ENCODE data around the gene RCOR2.
"Not testable (repeated sequence)": the region's sequence is repeated elsewhere in the genome, so short reads cannot be mapped to it uniquely, and the experiment has no call there.

The RCOR2 gene

DNA sequence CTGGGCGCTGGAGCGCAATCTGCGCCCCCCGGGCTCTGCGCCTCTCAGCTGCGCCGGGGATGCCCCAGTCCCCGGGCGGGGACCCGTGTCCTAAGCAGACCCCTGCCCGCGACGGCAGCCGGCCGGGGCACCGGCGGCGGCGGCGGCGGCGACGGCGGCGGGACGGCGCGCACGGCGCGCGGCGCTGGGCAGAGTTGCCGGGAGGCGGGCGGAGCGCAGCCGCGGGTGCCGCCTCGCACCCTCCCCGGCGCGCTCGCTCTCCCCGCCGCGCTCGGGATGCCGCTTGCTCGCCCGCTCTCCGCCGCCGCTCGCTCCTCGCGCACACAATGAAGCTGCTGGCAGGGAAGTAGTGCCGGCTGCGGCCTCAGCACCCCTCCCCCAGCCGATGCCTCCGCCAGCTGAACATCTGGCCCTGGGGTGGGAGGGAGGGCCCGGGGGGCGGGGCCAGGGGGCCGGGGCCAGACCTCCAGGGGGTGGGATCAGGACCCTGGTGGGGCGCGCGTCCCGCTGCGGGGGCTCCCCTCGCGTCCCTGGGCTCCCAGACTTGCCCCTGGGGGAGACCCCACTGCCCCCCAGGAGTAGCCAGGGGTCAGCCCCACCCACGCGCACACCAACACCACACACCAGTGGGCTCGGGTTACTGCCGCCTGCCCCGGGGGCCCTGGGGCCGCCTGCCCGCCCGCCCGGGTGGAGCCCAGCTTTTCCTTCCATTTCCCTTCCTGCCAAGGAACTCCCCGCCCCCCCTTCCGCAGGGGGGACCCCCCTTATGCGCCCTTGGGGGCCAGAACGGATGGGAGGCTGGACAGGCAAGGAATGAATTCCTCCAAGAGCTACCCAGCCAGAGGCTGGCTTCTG, at the start of gene RCOR2:
RCOR2 (minus strand) TSS at position 328 of the 855 bp plus-strand sequence. CDS start 708 bp downstream, outside the sequence.
- DNase-seq (ENCODE audit: low read depth), result peak; percentile 33

DNA sequence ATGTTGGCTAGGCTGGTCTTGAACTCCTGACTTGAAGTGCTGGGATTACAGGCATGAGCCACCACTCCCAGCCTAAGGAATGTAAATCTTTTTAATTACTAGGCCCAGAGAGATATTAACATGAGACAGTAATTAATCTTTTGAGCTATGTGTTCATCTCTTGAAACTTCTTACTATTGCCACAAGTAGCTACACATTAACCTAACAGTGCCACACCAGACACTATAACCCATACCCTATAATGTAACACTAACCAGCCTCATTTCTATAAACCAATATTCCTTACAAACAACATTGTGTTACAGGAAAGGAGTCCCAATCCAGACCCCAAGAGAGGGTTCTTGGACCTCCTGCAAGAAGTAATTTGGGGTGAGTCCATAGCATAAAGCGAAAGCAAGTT, 49.5 kb upstream of the RCOR2 start:
- DNase-seq (ENCODE audit: low read depth), result no peak

DNA sequence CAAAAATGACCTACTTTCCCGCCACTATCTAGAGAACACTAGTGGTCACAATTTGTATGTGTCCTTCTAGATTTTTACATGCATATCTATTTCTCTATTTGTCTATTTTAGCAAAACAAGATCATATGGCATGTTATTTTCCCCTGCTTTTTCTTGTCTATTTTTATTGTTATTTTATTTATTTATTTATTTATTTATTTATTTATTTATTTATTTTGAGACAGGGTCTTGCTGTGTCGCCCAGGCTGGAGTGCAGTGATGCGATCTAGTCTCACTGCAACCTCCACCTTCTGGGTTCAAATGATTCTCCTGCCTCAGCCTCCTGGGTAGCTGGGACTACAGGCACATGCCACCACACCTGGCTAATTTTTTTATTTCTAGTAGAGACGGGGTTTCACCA, 46.9 kb upstream of the RCOR2 start:
- DNase-seq (ENCODE audit: low read depth), result not testable (repeated sequence)

DNA sequence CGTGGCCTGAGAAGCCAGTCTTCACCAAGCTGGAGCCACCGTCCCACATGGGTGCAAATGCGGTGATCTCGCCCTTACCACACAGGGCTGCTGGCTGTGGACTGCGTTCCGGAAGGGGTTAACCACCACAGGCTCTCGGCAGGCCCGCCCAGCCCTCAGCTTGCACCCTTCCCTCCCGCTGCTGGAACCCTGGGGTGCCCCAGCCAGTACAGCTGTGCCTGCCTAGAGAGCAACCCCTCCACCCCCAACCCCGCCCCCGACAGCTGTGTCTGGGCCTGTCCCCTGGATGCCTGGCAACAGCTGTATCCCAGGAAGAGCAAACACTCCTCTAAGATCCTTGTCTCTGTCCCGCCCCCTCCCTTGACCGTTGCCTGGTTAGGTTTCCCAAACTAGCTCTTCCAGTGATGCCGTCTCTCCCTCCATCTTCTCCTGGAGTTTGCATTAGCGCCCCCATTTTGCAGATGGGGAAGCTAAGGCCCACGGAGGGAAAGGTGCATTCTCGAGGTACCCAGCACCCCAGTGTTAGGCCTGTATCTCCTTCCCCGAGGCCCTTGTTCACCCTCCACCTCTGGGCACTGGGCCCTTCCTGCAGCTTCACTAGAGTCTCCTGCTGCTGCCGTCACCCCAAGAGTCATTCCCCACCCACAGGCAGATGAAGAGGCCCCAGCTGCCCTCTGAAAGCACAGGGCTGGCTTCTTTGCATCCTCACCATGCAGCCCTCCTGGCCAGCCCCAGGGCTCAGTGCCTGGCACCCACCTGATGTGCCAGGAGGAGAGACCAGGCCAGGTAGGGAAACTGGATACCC, 44.8 kb upstream of the RCOR2 start:
- DNase-seq (ENCODE audit: low read depth), result no peak

DNA sequence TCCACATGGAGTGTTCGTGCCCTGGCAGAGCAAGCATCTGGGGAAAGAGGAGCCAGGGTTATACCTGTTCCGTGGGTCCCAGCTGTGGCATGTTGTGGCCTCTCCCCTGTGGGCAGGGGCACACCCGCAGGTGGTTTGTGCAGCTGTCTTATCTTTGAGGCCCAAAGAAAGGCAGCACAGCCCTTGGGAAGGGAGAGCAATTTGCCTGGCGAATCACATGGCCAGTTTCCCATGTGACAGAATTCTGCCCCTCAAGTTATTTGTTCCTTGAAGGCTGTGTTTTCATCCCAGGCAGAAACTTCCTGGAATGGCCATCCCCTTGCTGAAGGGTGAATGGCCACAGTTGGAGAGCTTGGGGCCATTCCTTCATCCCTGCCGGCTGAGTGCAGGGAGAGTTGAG, 41.0 kb upstream of the RCOR2 start:
- no peak for DNase-seq (ENCODE audit: low read depth)

DNA sequence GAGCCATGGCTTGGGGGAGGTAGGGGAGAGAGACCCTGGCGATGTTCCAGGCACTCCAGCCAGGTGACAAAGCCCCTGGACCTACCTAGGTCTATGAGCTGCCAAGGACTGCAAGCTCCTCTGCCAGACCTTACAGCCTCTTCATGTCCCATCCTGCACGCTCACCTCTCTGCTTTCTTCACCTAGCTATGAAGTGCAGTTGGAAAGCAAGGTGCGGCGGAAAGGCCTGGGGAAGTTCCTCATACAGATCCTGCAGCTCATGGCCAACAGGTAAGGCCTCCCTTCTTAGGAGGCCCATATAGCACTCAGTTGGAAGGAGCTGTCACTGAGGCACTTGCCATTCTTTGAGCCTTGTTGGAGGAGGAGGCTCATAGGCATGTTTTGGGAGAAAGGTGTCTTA, 35.6 kb upstream of the RCOR2 start:
- no peak for DNase-seq (ENCODE audit: low read depth)

DNA sequence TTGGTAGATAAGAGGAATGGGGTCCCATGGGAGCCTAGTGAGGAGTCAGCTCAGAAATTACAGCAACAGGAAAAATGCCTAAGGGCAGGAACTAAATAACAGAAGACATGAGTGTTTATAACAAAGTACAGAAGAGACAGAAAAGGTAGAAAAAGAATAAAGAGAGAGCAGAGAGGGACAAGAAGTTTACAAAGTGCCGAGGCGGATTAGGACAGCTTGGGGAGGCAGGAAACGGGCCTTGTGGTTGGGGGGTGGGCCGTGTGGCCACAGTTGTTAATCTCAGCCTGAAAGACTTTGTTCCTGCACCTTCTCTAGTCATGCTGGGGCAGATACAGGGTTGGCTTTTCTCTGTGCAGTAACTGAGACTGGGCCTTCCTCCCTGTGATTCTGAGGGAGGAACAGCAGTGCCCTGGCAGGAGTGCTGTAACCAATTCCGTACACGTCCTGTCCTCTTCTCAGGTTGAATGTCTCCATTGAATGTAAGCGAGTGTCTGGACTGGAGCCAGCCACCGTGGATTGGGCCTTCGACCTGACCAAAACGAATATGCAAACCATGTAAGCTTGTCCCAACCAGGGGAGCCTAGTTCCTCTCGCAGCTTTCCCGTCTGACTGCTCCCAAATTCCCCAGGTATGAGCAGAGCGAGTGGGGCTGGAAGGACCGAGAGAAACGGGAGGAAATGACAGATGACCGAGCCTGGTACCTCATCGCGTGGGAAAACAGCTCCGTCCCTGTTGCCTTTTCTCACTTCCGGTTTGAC, 35.0 kb upstream of the RCOR2 start:
- no peak for DNase-seq (ENCODE audit: low read depth)

DNA sequence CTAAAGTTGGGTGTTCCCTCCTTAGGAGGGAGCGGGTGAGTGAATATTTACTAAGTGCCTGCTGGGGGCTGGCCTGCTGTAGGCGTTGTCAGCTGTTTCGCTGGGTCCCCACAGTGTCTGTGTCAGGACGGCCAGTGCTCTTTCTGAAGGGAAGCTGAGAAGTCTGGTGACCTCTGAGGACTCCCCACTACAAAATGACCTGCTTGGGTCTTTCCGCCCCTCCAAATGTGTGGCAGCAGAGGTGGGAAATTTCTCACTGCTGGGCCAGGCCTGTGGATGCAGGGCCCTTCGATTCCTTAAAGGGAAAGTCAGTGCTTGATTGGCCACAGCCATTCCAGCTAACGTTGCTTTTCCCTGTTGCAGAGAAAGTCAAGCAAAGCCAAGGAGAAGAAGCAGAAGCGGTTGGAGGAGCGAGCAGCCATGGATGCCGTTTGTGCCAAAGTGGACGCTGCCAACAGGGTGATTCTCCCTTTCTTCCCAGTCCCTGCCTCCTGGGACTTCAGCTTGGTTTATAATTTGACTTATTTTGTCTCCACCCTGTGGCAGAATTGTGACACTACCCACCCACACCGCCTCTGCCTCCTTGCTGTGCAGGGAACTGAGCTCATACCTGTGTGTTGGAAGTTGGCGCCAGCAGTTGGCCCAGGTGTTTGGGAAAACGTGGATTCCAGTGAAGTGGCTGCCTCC, 28.7 kb upstream of the RCOR2 start:
- no peak for DNase-seq (ENCODE audit: low read depth)

DNA sequence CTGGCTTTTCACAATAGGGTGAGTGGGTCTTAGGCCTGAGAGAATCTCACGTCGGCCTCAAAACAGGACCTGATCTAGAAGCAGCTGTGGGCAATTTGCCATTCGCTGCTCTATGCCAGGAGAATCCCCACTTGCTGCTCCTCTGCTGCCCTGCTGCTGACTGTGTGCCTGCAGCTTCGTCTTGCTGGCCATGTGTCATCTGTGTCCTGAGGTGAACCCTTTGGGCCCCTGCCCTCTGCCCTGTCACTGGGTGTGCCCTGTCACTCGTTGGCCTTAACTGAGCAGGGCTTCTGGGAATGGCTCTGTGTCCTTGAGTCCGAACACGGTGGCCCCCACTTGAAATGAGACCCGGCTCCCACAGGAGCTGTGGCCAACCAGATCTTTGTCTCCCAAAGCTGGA, 28.0 kb upstream of the RCOR2 start:
- no peak for DNase-seq (ENCODE audit: low read depth)

DNA sequence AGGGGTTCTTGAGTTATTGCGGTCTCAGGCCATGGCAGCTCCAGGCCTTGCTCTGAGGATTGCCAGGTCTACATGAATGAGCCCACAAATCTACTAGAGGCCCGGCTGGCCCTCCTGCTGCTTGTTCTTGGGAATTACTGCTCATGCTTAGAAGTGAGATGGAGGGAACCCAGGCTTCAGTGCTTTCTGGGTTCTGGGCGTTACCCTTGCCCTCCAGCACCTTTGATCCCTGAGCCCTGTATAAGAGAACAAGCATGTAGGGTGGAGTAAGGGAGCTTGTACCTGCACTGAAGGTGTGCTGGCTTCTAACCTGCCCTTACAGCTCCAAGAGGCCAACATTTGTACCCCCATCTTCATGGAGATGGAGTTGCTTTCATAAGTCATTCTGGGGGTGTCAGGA, 25.8 kb upstream of the RCOR2 start:
- DNase-seq (ENCODE audit: low read depth), result no peak

DNA sequence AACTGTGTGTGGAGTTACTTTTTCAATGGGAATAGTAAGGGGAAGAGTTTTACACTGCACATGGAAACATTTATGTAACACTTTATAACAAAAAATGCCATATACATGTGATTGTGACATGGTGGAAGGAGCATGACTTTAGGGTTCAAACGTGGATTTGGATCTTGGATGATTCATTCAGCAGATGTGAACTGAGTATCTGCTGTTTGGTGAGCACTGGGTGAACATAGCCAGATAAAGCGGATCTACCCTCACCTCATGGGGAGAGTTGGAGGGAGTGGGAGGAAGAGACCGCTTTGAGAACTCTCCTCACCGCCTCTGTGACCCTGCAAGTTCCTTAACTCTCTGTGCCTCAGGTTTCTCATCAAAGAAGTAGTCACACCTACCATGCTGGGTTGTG, 24.9 kb upstream of the RCOR2 start:
- DNase-seq (ENCODE audit: low read depth), result no peak

DNA sequence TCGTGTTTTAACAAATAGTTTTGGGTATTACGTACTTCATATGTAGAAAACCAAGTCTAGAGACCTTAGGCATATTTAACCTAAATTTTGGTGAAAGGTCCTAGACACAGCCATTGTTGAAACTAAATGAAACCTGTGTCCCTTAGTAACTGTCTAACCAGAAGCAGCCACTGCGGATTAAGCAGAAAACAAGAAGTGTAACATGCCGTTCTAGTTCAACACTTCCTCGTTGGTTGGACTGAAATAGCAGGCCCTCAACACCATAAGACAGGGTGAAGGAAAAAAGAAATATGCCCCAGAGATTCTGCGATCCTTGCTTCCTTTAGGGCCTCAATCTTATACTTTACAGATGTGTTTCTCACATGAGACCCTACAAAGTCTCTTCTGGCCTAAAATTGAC, 23.8 kb upstream of the RCOR2 start:
- DNase-seq (ENCODE audit: low read depth), result no peak

DNA sequence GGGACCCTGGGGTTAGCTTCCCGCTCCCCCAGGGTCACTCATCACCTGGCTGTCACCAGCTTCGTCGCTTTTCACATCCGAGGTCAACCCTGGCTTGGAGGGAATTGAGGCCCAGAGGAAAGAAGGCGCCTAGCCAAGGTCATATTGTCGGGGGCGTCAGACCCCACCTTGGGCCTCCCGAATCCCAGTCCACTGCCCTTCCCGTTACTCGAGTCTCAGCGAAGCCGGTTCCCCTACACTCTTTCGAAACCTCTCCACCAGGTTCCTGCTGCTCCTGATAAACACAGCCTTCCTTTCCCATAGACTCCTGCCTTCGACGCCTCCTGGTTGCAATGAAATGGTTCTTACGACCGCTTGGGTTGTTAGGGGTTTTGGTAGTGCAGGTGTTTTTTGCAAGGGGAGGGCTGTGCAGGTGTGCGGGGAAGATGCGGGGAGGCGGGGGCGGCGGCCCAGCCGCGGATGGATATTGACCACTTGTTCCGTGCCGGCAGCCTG, 22.5 kb upstream of the RCOR2 start:
- no peak for DNase-seq (ENCODE audit: low read depth)

DNA sequence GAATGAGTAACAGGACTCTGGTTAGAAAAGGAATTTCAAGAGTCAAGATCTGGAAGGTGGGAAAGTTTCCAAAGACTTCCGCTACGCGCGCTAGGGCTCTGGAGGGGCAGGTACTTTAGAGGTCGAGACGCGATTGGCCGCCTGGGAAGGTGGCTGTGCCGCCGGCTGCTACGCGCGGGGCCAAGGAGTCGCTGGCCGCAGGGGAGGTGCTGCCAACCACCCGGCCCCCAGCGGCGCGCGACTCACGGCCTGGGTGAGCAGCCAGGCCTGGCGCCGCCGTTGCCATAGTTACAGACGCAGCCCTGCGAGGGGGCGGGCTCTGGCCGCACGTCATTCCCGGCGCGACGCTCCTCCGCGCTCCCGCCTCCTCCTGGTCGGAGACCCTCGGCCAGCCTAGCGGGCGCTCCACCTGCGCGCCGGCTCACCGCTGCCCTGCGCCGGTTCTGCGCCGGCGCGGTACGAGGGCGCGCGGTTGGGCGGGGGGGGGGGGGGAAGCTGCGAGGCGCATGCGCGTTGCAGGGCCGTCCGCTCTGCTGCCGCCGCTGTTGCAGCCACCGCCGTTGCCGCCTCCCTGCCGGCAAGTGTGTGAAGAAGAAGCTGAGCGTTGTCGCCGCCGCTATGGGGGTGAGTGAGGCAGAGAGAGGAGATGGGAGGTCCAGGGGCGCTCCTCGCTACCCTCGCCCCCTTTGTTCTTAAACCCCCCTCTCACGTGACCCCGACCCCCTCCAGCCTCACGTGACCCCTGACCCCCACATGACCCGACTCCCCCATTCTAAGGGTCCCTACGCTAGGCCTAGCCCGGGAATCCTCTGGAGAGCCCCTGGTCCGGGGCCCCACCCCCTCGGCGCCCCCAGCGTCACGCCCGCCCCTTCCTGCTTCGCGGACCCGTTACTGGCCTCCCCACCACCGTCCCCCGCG, 21.8 kb upstream of the RCOR2 start, which contains the start of gene NAA40:
NAA40 (plus strand) TSS at position 524 of the 918 bp plus-strand sequence; CDS start at position 619, 95 bp downstream.
- peak; percentile 88 for DNase-seq (ENCODE audit: low read depth)

DNA sequence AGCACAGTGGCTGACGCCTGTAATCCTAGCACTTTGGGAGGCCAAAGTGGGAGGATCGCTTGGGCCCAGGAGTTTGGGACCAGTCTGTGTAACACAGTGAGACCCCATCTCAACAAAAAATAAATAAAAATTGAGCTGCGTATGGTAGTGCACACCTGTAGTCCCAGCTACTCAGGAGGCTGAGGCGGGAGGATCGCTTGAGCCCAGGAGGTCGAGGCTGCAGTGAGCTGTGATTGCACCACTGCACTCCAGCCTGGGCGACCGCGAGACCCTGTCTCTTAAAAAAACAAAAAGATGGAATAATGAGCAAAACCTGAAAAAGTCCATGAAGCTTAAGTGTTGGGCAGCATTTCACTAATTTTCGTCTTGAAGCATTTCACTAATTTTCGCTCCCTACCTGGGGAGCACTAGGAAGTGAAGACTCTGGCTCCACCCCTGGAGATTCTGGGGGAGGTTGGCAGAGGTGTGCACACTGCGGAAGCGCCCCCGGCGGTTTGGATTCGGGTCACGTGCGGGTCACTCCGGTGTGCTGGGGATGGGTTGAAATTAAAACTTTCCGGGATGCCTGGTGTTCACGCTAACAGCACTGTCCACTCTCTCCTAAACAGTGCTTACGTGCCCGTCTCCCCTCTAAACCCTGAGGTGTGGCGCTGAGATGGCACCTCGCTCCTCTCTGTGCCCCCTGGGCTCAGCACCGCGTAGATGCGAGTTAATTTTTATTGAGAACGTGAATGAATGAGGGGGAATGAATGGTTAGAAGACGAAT, 20.9 kb upstream of the RCOR2 start:
- DNase-seq (ENCODE audit: low read depth), result no peak

DNA sequence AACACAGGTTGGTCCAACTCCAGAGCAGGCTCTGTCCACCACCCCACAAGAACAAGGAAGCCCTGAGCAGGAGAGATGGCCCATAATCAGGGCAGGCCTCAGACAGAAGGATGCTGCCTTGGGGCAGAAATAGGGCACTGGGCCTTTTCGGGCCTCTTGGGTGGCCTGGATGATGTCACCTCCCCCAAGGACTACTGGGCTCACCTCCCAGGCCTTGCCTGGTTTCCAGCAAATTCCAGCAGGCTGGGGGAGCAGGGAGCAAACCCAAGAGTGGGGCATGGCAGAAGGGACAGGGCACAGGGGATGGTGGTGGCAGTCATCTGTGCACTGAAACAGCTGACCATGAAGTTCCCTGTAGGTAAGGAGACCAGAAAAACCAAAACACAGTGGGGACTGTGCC, 16.5 kb upstream of the RCOR2 start:
- DNase-seq (ENCODE audit: low read depth), result no peak

DNA sequence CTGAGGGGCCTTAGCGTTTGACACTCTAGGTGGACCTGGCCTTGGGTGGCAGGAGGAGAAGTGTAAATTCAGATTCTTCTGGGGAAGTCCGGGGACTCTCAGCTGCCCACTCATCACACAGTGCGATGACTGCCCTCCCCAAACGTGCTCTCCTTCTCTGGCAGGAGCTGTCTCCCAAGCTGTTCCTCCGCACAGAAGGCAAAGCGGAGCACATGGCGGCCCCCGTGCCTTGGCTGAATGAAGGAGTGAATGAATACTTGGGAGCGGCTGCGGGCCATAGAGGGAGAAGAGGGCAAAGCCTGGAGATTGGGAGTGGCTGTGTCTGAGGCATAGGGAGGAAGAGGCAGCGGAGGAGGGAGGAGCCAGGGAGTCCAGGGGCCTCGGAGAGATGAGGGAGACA, 14.9 kb upstream of the RCOR2 start:
- DNase-seq (ENCODE audit: low read depth), result no peak

DNA sequence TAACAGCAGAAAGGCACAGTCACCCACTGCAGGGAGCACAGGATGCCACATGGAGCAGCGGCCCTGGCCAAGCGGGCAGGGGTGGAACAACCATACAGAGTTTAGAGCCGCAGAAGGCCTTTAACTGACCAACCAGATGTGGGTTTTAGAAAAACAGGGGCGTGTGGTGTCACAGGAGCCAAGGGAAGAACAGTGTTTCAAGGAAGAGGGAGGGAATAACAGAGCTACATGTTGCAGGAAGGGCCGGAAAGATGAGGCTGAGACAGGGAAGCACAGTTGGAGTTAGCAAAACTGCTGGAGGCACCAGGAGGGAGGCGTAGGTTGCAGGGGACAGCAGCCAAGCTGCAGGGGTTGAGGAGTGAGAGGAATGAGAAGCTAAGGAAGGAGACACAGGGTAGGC, 14.1 kb upstream of the RCOR2 start:
- no peak for DNase-seq (ENCODE audit: low read depth)

DNA sequence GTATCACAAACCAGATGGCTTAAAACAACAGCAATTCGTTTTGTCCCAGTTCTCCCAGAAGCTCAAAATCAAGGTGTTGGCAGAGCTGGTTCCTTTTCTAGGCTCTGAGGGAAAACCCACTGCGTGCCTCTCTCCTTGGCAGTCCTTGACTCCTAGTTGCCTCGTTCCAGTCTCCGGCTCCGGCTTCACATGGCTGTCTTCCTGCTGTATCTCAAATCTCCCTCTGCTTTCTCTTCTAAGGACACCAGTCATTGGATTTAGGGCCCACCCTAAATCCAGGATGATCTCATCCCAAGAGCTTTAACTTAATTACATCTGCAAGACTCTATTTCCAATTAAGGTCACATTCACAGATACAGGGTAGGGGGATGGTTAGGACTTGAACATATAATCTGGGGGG, 12.7 kb upstream of the RCOR2 start:
- DNase-seq (ENCODE audit: low read depth), result no peak

DNA sequence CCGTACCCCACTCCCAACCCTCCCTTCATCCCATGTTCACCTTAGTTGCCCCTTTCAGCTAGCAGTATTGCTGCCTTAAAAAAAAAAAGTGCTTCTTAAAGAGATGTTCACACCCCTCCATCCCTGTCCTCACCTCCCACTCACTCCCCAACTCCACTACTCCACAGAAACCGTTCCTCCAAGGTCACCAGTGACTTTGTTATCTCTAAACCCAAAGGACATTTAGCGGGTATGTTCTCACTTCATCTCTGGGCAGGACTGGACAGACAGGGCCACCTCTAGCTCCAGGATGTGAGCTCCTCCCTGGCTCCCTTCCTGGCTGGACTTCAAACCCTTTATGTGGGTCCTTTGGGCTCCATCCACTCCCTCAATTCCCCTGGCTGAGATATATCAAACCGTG, 6.4 kb upstream of the RCOR2 start:
- no peak for DNase-seq (ENCODE audit: low read depth)
